Vagina (tissue), 2 donors: ENCODE measurements around the gene KISS1R. TPM values are rescaled to one million over a fixed set of nuclear protein-coding genes. Genes with fewer than 3 reads are reported as not detected.

Experiments
- DNase-seq, 2 donors: peaks; one replicate each; pipeline ENCODE4 v3.0.0-alpha.2; 2017; ENCODE audit errors: extremely low spot score in 2 of 2
- H3K27ac ChIP-seq: fragments of 200-600 bp; sonication (generic); one replicate; pipeline ENCODE4 v1.5.1; 2019
- H3K27me3 ChIP-seq: fragments of 200-600 bp; sonication (generic); one replicate; pipeline ENCODE4 v1.5.1; 2019
- H3K36me3 ChIP-seq, 2 donors: fragments of 200-600 bp; sonication (generic); one replicate each; pipeline ENCODE4 v1.5.1; 2017 to 2019
- H3K4me1 ChIP-seq: fragments of 200-600 bp; sonication (generic); one replicate; pipeline ENCODE4 v1.5.1; 2019
- H3K4me3 ChIP-seq, 2 donors: fragments of 200-600 bp; sonication (generic); 1 replicate in 1 of 2; 2 replicates in 1 of 2; pipeline ENCODE4 v1.5.1; 2016 to 2019
- H3K9me3 ChIP-seq: fragments of 200-600 bp; sonication (generic); one replicate; pipeline ENCODE4 v1.5.1; 2019
- CTCF ChIP-seq, 3 experiments: fragments of 450-650 bp in 2 of 3; fragments of 200-600 bp in 1 of 3; sonication (generic) in 1 of 3; IDR thresholded peaks; one replicate each; pipeline ENCODE4 v1.5.1; 2017 to 2019; ENCODE audit warnings: antibody characterized with exemption in 3 of 3, mild to moderate bottlenecking in 2 of 3, moderate library complexity in 2 of 3
- POLR2A ChIP-seq, 2 donors: fragments of 450-650 bp; IDR thresholded peaks; one replicate each; pipeline ENCODE4 v1.6.1; 2017; ENCODE audit warnings: antibody characterized with exemption in 2 of 2, mild to moderate bottlenecking in 2 of 2, moderate library complexity in 2 of 2
- POLR2AphosphoS5 ChIP-seq, 2 donors: sonication (generic); formaldehyde crosslinking; IDR thresholded peaks; one replicate each; pipeline ENCODE4 v1.9.0; 2017; ENCODE audit warnings: antibody characterized with exemption in 2 of 2, mild to moderate bottlenecking in 2 of 2, low read depth in 1 of 2; ENCODE audit not compliant: insufficient read depth in 1 of 2
- intact Hi-C: fragments of 100-400 bp; cut with DNase I; formaldehyde crosslinking; loops from one replicate; pipeline ENCODE4 v1.15.1; 2023
- total RNA-seq: library from RNA; depleted of rRNA; stranded (reverse); fragments of >200 nt; gene quantifications from one replicate; pipeline ENCODE4 v1.2.3, GENCODE V29; 2016

The KISS1R gene
- total RNA-seq, 1 donor from 2014 or later = not detected

DNA sequence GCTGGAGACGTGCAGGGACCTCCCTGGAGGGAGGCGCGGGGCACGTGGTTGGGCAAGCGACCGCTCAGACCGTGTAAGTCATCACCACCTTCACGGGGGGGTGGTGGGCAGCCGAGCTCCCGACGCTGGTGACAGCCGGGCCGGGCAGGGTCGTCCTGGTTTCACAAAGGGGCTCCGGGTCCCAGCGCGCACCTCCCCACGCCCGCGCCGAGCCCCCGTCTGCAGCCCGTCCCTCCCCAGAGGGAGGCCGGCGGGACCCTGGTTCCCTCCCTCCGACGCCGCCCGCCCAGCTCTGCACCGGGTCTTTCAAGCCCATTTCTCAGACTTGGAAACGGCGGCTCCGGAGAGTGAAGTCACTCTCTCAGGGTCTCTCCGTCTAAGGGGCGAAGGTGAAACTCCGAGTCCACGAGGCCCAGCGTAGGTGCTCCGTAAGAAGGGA is 8.0 kb downstream of the KISS1R start:
- Histone ChIP-seq H3K27ac (peak overlapping the region; percentile 82), H3K4me3 (peak overlapping the region; percentile 72 to 87), H3K4me1 (peaks cover 30% of the 10 kb centered on the region), H3K9me3 (no peaks in the 10 kb centered on the region), H3K27me3 (peaks cover 2% of the 10 kb centered on the region), H3K36me3 (no peaks in the 10 kb centered on the region)
- no peak for DNase-seq
- no peak for TF ChIP-seq POLR2AphosphoS5 (IDR thresholded peaks at IDR 0.05; ENCODE audit: insufficient read depth in 1 of 2, low read depth in 1 of 2)
- no peak for TF ChIP-seq CTCF (IDR thresholded peaks at IDR 0.05)
- TF ChIP-seq POLR2A (IDR thresholded peaks at IDR 0.05) = no peak
- intact Hi-C loops = loop anchor here (10.0 kb wide), 1 partner anchor 320 kb away; the partner anchor contains the start of genes ATP5F1D and MIDN

DNA sequence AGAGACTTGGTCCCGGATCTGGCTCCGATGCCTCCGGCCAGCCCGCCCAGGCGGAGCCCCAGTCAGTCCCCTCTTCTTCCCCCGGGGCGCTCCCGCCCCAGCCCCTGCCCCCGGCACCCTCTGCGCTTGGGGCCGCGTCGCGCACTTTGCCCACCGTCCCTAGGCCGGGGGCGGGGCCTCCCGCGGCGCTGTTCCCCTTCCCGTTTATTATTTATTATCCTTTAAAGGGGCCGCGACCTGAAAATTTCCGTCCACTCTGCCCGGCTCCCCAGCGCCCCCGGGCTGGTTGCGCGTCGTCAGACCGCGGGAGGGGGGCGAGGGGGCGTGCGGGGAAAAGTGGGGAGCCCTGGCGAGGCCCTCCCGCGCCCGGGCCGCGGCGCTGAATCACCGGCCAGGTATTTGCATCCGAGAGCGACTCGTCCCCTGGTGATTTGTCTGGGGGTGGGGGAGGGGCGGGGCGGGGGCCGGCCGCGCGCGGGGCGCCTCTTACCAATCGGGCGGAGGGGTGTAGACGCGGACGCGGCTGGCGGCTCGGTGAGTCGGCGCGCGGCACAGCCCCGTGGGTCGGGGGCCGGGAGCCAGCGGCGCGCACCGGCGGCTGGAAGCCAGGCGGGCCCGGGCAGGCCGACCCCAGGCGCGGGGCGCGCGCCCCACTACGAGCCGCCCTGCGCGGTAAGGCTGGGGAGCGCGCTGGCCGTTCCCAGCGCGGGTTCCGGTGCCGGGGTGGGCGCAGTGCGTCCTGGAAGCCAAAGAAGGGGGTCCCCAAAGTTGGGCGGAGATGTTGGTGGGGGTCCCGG is 8.6 kb downstream of the KISS1R start, which contains the start of gene ARID3A:
ARID3A (plus strand) TSS at position 510 of the 797 bp plus-strand sequence. CDS start 3,494 bp downstream, outside the sequence.
- Histone ChIP-seq H3K4me1 (peaks cover 28% of the 10 kb centered on the region), H3K36me3 (no peaks in the 10 kb centered on the region), H3K9me3 (no peaks in the 10 kb centered on the region), H3K4me3 (peak within 1 kb of the TSS; percentile 72 to 87), H3K27ac (peak within 1 kb of the TSS; percentile 82), H3K27me3 (no peaks in the 10 kb centered on the region)
- intact Hi-C loops = loop anchor here (10.0 kb wide), 1 partner anchor 319 kb away; the partner anchor contains the start of genes ATP5F1D and MIDN
- no peak for DNase-seq
- TF ChIP-seq POLR2AphosphoS5 (IDR thresholded peaks at IDR 0.05; ENCODE audit: insufficient read depth in 1 of 2, low read depth in 1 of 2) (peak; percentile 30 to 76), CTCF (IDR thresholded peaks at IDR 0.05) (no peak), POLR2A (IDR thresholded peaks at IDR 0.05) (peak in 1 of 2 donors; percentile 43)

DNA sequence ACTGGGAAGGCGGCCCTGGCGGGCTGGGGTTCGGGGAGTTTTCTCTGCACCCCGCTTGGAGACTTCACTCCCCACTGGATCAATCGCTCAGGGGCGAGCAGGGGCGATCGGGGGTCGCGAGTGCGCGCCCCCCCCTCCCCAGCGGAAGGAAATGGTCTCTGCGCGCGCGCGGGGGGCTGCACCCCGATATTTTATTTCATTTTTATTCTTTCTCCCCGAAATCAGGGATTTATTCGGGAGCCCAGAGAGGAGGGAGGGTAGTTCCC is 9.1 kb downstream of the KISS1R start:
- Histone ChIP-seq H3K4me3 (peak overlapping the region; percentile 72 to 87), H3K27ac (peak overlapping the region; percentile 82), H3K4me1 (peaks cover 28% of the 10 kb centered on the region), H3K27me3 (no peaks in the 10 kb centered on the region), H3K36me3 (no peaks in the 10 kb centered on the region), H3K9me3 (no peaks in the 10 kb centered on the region)
- intact Hi-C loops = loop anchor here (10.0 kb wide), 1 partner anchor 319 kb away; the partner anchor contains the start of genes ATP5F1D and MIDN
- no peak for DNase-seq
- no peak for TF ChIP-seq POLR2A (IDR thresholded peaks at IDR 0.05)
- no peak for TF ChIP-seq CTCF (IDR thresholded peaks at IDR 0.05)
- TF ChIP-seq POLR2AphosphoS5 (IDR thresholded peaks at IDR 0.05; ENCODE audit: insufficient read depth in 1 of 2, low read depth in 1 of 2) = no peak

- Histone ChIP-seq H3K4me3 (peak overlapping the region; percentile 72 to 87), H3K9me3 (no peaks in the 10 kb centered on the region), H3K36me3 (no peaks in the 10 kb centered on the region), H3K27ac (peak overlapping the region; percentile 82), H3K4me1 (peaks cover 29% of the 10 kb centered on the region), H3K27me3 (no peaks in the 10 kb centered on the region)
- DNase-seq = no peak
- TF ChIP-seq POLR2A (IDR thresholded peaks at IDR 0.05) (no peak), CTCF (IDR thresholded peaks at IDR 0.05) (no peak), POLR2AphosphoS5 (IDR thresholded peaks at IDR 0.05; ENCODE audit: insufficient read depth in 1 of 2, low read depth in 1 of 2) (no peak)
- intact Hi-C loops = loop anchor here (10.0 kb wide), 1 partner anchor 318 kb away; the partner anchor contains the start of genes ATP5F1D and MIDN
Observed at GRCh38 chr19:926589-927350, 9.6 kb downstream of the KISS1R start.
